Muscle of leg (tissue), 11 donors: ENCODE data around the gene COL24A1. TPM values are rescaled to one million over a fixed set of nuclear protein-coding genes. Genes with fewer than 3 reads are reported as not detected.

Experiments
- DNase-seq: peaks from one replicate; pipeline ENCODE4 v3.0.0; 2013
- H3K27ac ChIP-seq: one replicate; pipeline ENCODE4 v1.5.1; 2013; ENCODE audit warnings: mild to moderate bottlenecking, low read length, control low read depth
- H3K27me3 ChIP-seq: one replicate; pipeline ENCODE4 v1.6.1; 2013; ENCODE audit warnings: low read length; ENCODE audit not compliant: control insufficient read depth, insufficient read depth
- H3K36me3 ChIP-seq: one replicate; pipeline ENCODE4 v1.6.1; 2013; ENCODE audit warnings: low read length; ENCODE audit not compliant: control insufficient read depth, insufficient read depth
- H3K4me1 ChIP-seq: one replicate; pipeline ENCODE4 v1.6.1; 2013; ENCODE audit warnings: low read length; ENCODE audit not compliant: control insufficient read depth, insufficient read depth
- H3K4me3 ChIP-seq: one replicate; pipeline ENCODE4 v1.5.1; 2013; ENCODE audit warnings: low read length, control low read depth
- H3K9me3 ChIP-seq: replicated peaks from 2 replicates; pipeline ENCODE4 v1.6.1; 2013; ENCODE audit warnings: low read depth, low read length; ENCODE audit not compliant: control insufficient read depth
- WGBS: methylation state at CpG from one replicate; pipeline ENCODE4 v1.1.5; 2013; ENCODE audit warnings: missing lambda C conversion rate; ENCODE audit not compliant: insufficient coverage; 5-methylcytosine and 5-hydroxymethylcytosine counted together
- polyA plus RNA-seq, 8 donors: library from polyadenylated mRNA; unstranded; fragments of 120-200 nt; gene quantifications; one replicate each; pipeline versions ENCODE4 v1.2.1 to v1.2.3, GENCODE V29; 2013; ENCODE audit warnings: inconsistent platforms in 1 of 8, low replicate concordance in 1 of 8; ENCODE audit not compliant: insufficient read length in 8 of 8, insufficient read depth in 1 of 8
- total RNA-seq: library from RNA; stranded (reverse); fragments of 120-200 nt; gene quantifications from one replicate; pipeline ENCODE4 v1.2.4, GENCODE V29; 2013

Gene COL24A1
- total and polyA plus RNA-seq, 9 donors = 3.3 to 12.4 (median 6.6) TPM

GRCh38 chr1:86064899-86065298, 91.7 kb downstream of the COL24A1 start:
- no peaks in the 10 kb centered on the region for H3K27me3 ChIP-seq
- no peak overlapping the region for H3K27ac ChIP-seq
- no peaks in the 10 kb centered on the region for H3K36me3 ChIP-seq
- no CpG with 5 or more reads among the region's 1 CpG for WGBS
- peaks cover 4% of the 10 kb centered on the region for H3K9me3 ChIP-seq
- no peak for DNase-seq
- H3K4me1 ChIP-seq = peaks cover 11% of the 10 kb centered on the region
- no peak overlapping the region for H3K4me3 ChIP-seq

DNA sequence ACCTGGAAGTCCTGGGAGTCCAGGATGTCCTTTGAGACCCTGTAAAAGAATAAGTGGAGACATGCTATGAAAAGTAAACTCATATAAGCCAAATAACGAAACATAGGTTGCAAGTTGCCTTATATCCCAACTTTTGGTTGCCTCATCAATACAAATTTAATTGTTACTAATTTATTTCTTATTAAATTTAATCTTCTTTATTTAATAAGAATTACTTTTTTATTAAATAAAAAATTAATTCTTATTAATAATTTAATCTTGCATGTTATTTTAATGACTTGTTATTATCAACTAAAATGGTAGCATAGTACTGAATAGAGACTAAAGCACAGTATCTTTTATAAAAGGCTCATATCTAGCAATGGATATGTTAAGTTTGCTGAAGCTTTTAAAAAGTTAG, 92.9 kb downstream of the COL24A1 start:
- Histone ChIP-seq H3K4me1 (peaks cover 4% of the 10 kb centered on the region), H3K27ac (no peak overlapping the region), H3K36me3 (no peaks in the 10 kb centered on the region), H3K27me3 (no peaks in the 10 kb centered on the region), H3K4me3 (no peak overlapping the region), H3K9me3 (peaks cover 4% of the 10 kb centered on the region)
- DNase-seq = no peak
- WGBS = no CpG with 5 or more reads among the region's 1 CpG

DNA sequence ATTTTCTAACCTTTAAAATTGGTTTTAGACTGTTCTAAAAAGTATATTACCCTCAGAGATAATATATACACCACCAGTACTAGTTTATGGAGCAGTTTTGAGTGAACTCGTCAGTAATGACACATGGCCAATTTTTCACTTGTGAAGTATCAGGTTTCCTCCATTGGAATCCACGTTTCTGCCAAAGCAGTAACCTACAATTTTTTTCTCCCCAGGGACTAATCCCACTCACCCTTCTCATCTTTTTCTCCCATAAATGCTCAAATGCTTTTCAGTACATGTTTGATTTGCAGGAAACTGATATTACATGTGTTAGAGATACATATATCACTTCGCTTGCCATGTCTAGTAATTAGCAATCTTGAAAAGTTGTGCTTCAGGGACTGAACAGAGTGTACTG, 94.1 kb downstream of the COL24A1 start:
- no peaks in the 10 kb centered on the region for H3K9me3 ChIP-seq
- H3K4me3 ChIP-seq = no peak overlapping the region
- no peaks in the 10 kb centered on the region for H3K27me3 ChIP-seq
- H3K27ac ChIP-seq = no peak overlapping the region
- peak; percentile 54 for DNase-seq
- no peaks in the 10 kb centered on the region for H3K36me3 ChIP-seq
- no peaks in the 10 kb centered on the region for H3K4me1 ChIP-seq
- WGBS = 17% methylated on average over 1 of the region's 3 CpGs

GRCh38 chr1:86061551-86061990, 95.0 kb downstream of the COL24A1 start:
- H3K36me3 ChIP-seq = no peaks in the 10 kb centered on the region
- H3K27me3 ChIP-seq = no peaks in the 10 kb centered on the region
- H3K4me3 ChIP-seq = no peak overlapping the region
- WGBS = no CpG with 5 or more reads among the region's 2 CpGs
- no peaks in the 10 kb centered on the region for H3K4me1 ChIP-seq
- DNase-seq = peak; percentile 85
- H3K27ac ChIP-seq = peak overlapping the region; percentile 37
- H3K9me3 ChIP-seq = no peaks in the 10 kb centered on the region

DNA sequence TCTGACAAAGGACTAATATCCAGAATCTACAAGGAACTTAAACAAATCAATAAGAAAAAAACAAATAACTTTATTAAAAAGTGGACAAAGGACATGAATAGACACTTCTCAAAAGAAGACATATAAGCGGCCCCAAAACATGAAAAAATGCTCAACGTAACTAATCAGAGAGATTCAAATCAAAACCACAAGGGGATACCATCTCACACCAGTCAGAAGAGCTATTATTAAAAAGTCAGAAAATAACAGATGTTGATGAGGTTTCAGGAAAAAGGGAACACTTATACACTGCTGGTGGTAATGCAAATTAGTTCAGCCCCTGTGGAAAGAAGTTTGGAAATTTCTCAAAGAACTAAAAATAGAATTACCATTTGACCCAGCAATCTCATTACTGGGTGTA, 102.2 kb downstream of the COL24A1 start:
- H3K4me3 ChIP-seq = no peak overlapping the region
- no peak for DNase-seq
- H3K36me3 ChIP-seq = no peaks in the 10 kb centered on the region
- no peaks in the 10 kb centered on the region for H3K4me1 ChIP-seq
- no peaks in the 10 kb centered on the region for H3K9me3 ChIP-seq
- H3K27me3 ChIP-seq = no peaks in the 10 kb centered on the region
- H3K27ac ChIP-seq = no peak overlapping the region
- WGBS = no CpG with 5 or more reads among the region's 2 CpGs

DNA sequence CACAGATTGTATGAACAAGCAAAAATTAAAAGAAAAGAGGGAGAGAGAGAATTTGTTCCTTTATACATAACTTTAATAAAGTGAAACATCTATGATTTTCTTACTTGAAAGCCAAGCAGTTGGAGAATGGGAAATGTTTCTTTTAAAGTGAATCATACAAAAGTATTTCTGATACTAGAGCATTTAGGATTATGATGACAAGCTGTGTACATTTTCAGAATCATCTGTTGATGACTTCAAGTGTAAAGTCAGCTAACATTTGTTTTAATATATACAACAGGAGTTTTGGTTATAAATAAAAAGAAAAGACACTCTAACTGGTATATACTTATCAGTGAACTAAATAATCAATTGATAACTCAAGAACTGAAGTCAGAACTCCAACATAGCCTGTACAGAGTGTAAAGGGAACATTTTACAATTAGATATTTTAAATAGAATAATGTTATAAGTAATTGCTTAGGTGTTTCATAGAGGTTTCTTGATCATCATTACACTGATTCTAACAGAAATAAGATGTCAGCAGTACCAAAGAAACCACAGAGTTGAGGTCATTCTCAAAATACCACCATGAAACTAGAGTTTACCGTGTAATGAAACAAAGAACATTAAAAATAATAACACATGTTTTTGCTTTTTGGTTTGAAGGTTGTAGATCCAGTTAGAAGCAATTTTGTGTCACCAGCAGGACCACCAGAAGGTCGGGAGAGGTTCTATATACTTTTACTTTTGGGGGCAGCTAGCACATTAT, 103.4 kb downstream of the COL24A1 start:
- no peaks in the 10 kb centered on the region for H3K4me1 ChIP-seq
- no peak overlapping the region for H3K4me3 ChIP-seq
- H3K36me3 ChIP-seq = no peaks in the 10 kb centered on the region
- no peak for DNase-seq
- WGBS = no CpG with 5 or more reads among the region's 2 CpGs
- H3K27ac ChIP-seq = no peak overlapping the region
- no peaks in the 10 kb centered on the region for H3K27me3 ChIP-seq
- H3K9me3 ChIP-seq = no peaks in the 10 kb centered on the region

- Histone ChIP-seq H3K27me3 (no peaks in the 10 kb centered on the region), H3K4me1 (no peaks in the 10 kb centered on the region), H3K4me3 (no peak overlapping the region), H3K9me3 (no peaks in the 10 kb centered on the region), H3K36me3 (no peaks in the 10 kb centered on the region), H3K27ac (peak overlapping the region; percentile 47)
- WGBS = no CpG with 5 or more reads among the region's 1 CpG
- DNase-seq = peak; percentile 79
These were observed 121.5 kb downstream of the COL24A1 start for GRCh38 chr1:86035101-86035500.

DNA sequence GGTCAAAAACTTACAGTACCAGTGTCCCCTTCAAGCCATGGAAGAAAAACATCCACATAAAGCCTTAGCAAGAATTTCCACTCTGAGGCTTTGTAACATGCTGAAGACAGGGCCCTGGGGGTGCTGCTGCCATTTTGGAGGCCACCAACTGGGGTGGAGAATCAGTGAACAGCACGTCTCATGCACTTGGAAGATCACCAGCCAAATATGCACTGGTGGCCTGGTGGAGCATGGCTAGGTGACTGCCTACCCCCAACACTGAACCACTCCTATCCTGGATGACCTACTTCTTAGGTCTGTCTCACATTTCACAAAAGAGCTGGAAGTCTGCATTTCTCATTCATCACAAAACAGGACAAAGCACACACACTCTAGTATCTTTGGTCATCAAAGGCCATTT, 126.4 kb downstream of the COL24A1 start:
- peaks cover 4% of the 10 kb centered on the region for H3K9me3 ChIP-seq
- no peak for DNase-seq
- H3K4me3 ChIP-seq = no peak overlapping the region
- H3K4me1 ChIP-seq = no peaks in the 10 kb centered on the region
- no peaks in the 10 kb centered on the region for H3K36me3 ChIP-seq
- no CpG with 5 or more reads among the region's 1 CpG for WGBS
- no peak overlapping the region for H3K27ac ChIP-seq
- no peaks in the 10 kb centered on the region for H3K27me3 ChIP-seq

GRCh38 chr1:86018283-86018923, 138.2 kb downstream of the COL24A1 start:
- Histone ChIP-seq H3K4me3 (no peak overlapping the region), H3K9me3 (no peaks in the 10 kb centered on the region), H3K4me1 (no peaks in the 10 kb centered on the region), H3K36me3 (no peaks in the 10 kb centered on the region), H3K27me3 (no peaks in the 10 kb centered on the region), H3K27ac (no peak overlapping the region)
- peak; percentile 59 for DNase-seq
- no CpG with 5 or more reads among the region's 2 CpGs for WGBS

DNA sequence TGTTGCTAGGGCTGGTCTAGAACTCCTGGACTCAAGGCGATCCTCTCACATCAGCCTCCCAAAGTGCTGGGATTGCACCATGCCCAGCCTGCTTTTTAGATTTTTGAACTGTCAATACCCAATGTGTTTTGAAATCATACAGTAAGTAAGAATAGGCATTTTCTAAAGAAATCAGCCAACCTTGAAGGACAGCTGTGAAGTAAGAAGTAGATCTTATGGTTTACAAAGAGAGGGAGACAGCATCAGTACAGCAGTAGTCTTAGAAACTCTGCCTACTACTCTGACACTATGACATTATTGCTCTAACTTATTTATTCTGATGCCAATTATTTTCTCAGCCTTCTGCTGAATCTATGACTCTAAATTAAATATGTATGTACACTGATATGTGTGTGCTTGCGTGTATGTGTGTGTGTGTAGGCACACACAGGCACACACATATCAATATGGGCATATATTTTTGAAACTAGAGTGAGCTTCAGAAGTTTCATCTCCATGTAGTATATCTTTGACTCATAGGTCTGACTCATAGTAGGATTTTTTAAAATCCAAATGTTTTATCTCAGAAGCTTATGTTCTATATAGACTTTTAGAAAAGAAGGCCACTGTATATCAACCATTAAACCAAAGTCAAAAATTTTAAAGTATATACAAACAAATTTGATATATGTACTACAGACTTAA, 140.4 kb downstream of the COL24A1 start:
- Histone ChIP-seq H3K27me3 (no peaks in the 10 kb centered on the region), H3K27ac (no peak overlapping the region), H3K4me1 (no peaks in the 10 kb centered on the region), H3K4me3 (no peak overlapping the region), H3K9me3 (no peaks in the 10 kb centered on the region), H3K36me3 (no peaks in the 10 kb centered on the region)
- no CpG with 5 or more reads among the region's 2 CpGs for WGBS
- DNase-seq = no peak
